CD4-positive, alpha-beta T cell treated with Interleukin-21 for 1 hour (primary cell): ENCODE measurements around the gene TPRG1.

ENCODE experiments used
- DNase-seq: peaks from one replicate; pipeline ENCODE4 v3.0.0-alpha.2; 2020

TPRG1 gene

GRCh38 chr3:189233225-189233858, 61.6 kb downstream of the TPRG1 start:
- DNase-seq, result peak; percentile 4

- no peak for DNase-seq
These were observed 63.4 kb downstream of the TPRG1 start for GRCh38 chr3:189235214-189235613.

DNA sequence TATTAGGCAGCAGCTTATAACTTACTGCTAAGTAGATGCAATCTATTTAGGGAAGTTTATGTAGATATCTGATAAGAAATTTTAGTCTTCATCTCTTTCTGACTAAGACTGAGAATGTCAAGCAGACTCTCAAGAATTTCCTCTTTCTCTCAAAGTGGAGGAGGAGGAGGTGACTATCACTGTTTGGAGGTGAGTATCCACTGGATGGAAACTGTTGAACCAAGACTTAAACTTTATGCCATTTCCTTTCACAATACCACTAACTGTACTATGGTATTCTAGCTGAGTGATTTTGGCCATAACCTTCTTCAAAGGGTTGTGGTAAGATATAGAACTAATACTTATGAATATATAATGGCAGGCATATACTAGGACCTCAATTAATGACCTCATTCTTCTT, 64.6 kb downstream of the TPRG1 start:
- no peak for DNase-seq

- DNase-seq, result no peak
These were observed 65.8 kb downstream of the TPRG1 start for GRCh38 chr3:189237526-189237925.

GRCh38 chr3:189238071-189238470, 66.3 kb downstream of the TPRG1 start:
- no peak for DNase-seq

- no peak for DNase-seq
These were observed 67.8 kb downstream of the TPRG1 start for GRCh38 chr3:189239616-189240015.

- no peak for DNase-seq
These were observed 78.2 kb downstream of the TPRG1 start for GRCh38 chr3:189249987-189250386.

DNA sequence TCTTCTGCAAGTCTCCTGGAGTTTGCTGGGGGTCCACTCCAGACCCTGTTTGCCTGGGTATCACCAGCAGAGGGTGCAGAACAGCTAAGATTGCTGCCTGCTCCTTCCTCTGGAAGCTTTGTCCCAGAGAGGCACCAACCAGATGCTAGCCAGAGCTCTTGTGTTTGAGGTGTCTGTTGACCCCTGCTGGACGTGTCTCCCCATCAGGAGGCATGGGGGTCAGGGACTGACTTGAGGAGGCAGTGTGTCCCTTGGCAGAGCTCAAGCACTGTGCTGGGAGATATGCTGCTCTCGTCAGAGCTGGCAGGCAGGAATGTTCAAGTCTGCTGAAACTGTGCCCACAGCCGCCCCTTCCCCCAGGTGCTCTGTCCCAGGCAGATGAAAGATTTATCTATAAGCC, 86.5 kb downstream of the TPRG1 start:
- no peak for DNase-seq

- DNase-seq, result no peak
These were observed 89.1 kb downstream of the TPRG1 start for GRCh38 chr3:189260556-189261493.

- DNase-seq, result no peak
These were observed 91.0 kb downstream of the TPRG1 start for GRCh38 chr3:189262746-189263145.

- DNase-seq, result no peak
These were observed 96.3 kb downstream of the TPRG1 start for GRCh38 chr3:189267981-189268613.

DNA sequence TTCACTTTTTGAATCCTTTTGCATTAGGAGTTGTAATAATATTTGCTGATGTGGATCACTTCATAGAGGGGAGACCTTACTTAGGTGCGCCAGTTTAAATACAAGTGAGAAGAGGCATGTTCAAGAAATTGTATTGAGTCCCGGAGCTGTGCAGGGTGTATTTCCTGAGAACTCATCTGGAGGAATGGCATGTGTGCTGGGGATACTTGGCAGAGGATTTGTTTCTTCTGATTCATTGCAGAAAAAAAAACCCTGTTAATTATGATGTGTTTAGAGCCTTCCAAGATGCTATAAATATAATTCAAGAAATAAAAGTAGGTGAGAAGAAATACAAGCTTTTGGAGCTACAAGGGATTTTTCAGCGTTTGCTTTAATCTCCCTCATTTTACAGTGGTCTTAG, 97.6 kb downstream of the TPRG1 start:
- DNase-seq, result no peak

GRCh38 chr3:189270248-189270832, 98.6 kb downstream of the TPRG1 start:
- DNase-seq, result peak; percentile 35

DNA sequence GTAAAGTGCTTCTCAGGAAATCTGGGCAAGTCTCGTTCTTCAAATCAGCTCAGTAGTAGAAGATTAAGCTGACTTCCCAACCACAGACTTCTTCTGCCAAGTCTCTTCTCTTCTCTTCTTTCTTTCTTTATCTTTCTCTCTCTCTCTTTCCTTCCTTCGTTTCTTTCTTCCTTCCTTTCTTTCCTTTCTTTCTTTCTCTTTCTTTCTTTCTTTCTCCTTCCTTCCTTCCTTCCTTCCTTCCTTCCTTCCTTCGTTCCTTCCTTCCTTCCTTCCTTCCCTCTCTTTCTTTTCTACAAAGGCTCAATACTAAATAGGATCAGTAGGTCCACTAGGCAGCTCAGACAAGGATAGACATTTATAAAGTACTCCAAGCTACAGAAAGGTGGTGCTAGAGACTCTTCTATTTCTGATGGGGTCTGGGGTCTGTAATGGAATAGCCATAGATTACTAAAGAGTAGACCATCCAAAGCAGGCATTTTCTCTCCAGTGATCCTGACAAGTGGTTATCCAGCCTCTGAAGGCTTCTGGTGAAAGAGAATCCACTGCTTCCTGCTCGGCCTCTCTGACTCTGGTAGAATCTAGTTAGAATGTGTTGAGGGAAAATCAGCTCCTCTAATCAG, 100.8 kb downstream of the TPRG1 start:
- peak; percentile 25 for DNase-seq

DNA sequence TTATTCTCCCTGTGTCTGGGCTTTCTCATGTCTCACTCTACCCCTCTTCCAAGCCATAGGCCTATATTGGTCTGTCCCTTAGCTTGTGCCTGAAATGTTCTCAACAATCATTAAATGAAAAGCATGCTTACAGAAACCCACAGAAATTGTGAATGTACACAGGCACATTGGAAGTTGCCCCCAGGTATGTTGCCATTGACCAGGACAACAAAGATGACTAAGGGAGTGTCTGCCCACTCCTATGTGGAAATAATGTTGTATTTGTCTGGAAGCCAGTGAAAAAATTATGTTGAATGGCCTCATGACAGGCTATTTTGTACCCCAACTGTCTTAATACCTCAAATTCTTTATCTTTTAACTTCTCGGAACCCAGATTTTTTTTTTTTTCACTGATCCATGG, 102.0 kb downstream of the TPRG1 start:
- no peak for DNase-seq

GRCh38 chr3:189275182-189275581, 103.4 kb downstream of the TPRG1 start:
- DNase-seq, result no peak

GRCh38 chr3:189275852-189276251, 104.1 kb downstream of the TPRG1 start:
- DNase-seq, result no peak

DNA sequence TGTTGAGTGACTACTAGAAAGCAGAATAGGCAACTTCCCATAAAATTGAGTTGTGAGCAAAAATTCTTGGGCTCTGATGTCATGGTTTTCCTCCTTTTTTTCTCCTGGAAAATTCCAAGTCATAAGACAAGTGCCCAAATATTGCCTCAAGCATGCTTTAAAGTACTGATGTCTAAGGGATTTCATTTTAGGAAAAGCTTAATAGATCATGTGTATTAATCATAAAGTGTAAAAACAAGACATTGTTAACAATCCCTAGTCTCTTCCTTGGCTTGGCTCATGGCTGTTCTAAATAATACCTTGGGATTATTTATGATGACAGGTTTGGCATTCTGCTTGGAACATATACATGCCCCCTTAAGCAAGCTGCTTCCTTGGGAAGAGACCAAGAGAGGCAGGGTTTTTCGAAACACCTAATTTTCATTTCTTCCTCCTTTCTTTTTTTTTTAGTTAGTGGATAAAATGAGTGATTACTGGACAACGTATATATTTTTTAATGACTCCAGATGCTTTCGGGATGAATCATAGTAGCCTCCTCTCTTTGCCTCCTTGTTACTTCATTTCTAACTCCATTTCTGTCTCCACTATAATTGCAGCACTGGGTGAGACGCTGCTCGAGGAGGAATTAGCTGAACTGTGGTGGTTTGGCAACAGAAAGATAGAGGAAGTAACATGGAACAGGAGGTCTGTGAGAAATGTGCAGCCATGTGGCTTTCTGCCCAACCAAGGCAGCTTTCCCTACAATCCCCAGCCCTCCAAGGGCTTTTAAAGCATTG, 104.9 kb downstream of the TPRG1 start:
- DNase-seq, result no peak

GRCh38 chr3:189277711-189278110, 105.9 kb downstream of the TPRG1 start:
- no peak for DNase-seq

DNA sequence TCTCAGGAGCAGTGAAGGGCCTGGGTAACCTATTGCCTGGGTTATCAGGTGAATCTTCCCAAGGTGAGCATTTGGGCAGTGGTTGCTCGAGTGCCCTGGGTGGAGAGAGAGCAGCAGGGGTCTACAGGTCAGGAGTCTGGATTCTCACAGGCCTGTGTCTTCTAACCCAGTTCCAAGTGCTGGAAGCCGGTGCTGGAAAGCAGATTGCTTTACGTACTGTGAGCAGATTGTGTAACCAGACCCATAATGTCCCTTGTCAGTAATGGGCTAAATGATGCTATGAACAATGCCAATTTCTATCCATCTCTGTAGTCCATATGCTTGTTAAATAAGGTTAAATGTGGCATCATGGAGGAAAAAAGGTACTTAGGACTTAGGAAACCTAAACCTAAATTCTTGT, 106.5 kb downstream of the TPRG1 start:
- DNase-seq, result no peak

GRCh38 chr3:189282189-189282588, 110.4 kb downstream of the TPRG1 start:
- DNase-seq, result no peak

- DNase-seq, result no peak
These were observed 111.0 kb downstream of the TPRG1 start for GRCh38 chr3:189282741-189283140.
